ENCODE measurements around the gene PLEKHN1.

DNA sequence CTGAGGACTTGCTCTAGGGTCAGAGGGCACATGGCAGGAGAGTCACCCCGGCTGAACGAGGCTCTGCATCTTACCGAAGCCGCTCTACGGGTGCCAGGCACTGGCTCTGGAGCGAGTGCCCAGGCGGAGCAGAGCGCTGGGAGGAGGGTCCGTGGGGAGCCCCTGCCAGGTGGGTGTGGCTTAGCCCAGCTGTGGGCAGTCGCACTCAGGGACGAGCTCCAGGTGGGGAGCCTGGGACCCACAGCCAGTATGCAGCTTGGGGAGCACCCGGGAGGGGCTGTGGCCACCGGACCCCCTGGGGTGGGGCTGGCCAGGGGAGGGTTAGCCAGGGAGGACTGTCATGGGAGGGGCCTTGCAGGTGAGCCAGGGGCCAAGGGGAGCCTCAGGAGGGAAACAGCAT, 57.4 kb downstream of the PLEKHN1 start:
- TF ChIP-seq, protein P1, sequence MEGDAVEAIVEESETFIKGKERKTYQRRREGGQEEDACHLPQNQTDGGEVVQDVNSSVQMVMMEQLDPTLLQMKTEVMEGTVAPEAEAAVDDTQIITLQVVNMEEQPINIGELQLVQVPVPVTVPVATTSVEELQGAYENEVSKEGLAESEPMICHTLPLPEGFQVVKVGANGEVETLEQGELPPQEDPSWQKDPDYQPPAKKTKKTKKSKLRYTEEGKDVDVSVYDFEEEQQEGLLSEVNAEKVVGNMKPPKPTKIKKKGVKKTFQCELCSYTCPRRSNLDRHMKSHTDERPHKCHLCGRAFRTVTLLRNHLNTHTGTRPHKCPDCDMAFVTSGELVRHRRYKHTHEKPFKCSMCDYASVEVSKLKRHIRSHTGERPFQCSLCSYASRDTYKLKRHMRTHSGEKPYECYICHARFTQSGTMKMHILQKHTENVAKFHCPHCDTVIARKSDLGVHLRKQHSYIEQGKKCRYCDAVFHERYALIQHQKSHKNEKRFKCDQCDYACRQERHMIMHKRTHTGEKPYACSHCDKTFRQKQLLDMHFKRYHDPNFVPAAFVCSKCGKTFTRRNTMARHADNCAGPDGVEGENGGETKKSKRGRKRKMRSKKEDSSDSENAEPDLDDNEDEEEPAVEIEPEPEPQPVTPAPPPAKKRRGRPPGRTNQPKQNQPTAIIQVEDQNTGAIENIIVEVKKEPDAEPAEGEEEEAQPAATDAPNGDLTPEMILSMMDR (IDR thresholded peaks at IDR 0.05) = no peak
- no peak for TF ChIP-seq EP300 (IDR thresholded peaks at IDR 0.05; ENCODE audit: borderline replicate concordance in 1 of 2, low read depth in 1 of 2, low read length in 1 of 2)
- no peak for TF ChIP-seq RAD21 (IDR thresholded peaks at IDR 0.05; ENCODE audit: low read length)

Measured in SK-N-SH (cell line).